Glutamatergic neuron (in vitro differentiated cells): ENCODE measurements around the gene FLT4. TPM values are rescaled to one million over a fixed set of nuclear protein-coding genes. Genes with fewer than 3 reads are reported as not detected.
A peak's percentile ranks its signal among the peaks of the same experiment; 100 is the strongest.

Experiments used
- DNase-seq: peaks from one replicate; pipeline ENCODE4 v3.0.0; 2022
- H3K27ac Mint-ChIP-seq: one replicate; pipeline ENCODE4 v1.8.0; 2020; ENCODE audit warnings: mild to moderate bottlenecking, mixed read lengths, inconsistent platforms; ENCODE audit not compliant: unreplicated experiment
- H3K27me3 Mint-ChIP-seq: one replicate; pipeline ENCODE4 v1.8.0; 2020; ENCODE audit warnings: mild to moderate bottlenecking, moderate library complexity, mixed read lengths, inconsistent platforms; ENCODE audit not compliant: unreplicated experiment
- H3K36me3 Mint-ChIP-seq: one replicate; pipeline ENCODE4 v1.8.0; 2020; ENCODE audit warnings: mild to moderate bottlenecking, mixed read lengths, inconsistent platforms; ENCODE audit not compliant: unreplicated experiment
- H3K4me1 Mint-ChIP-seq: one replicate; pipeline ENCODE4 v1.8.0; 2020; ENCODE audit warnings: mild to moderate bottlenecking, low read depth, mixed read lengths, inconsistent platforms; ENCODE audit not compliant: unreplicated experiment
- H3K4me3 Mint-ChIP-seq: one replicate; pipeline ENCODE4 v1.8.0; 2020; ENCODE audit warnings: mild to moderate bottlenecking, mixed read lengths, inconsistent platforms; ENCODE audit not compliant: unreplicated experiment
- H3K9me3 Mint-ChIP-seq: one replicate; pipeline ENCODE4 v1.8.0; 2020; ENCODE audit warnings: mild to moderate bottlenecking, moderate library complexity, mixed read lengths, inconsistent platforms; ENCODE audit not compliant: unreplicated experiment
- total RNA-seq: library from RNA; stranded (reverse); fragmentation: NEBNext Ultra II Directional; extraction: Animal tissue kit (Norgen Biotek cat#: 25700); gene quantifications from one replicate; pipeline ENCODE4 v1.2.1, GENCODE V29; 2021; ENCODE audit not compliant: unreplicated experiment
- TF ChIP-seq, protein P1 (sequence below): fragments of 200-600 bp; sonication (generic); IDR thresholded peaks from one replicate; pipeline ENCODE4 v1.5.0; 2021; ENCODE audit not compliant: partially characterized antibody, unreplicated experiment

The FLT4 gene
- total RNA-seq, 1 donor from 2014 or later, result 0.17 TPM

DNA sequence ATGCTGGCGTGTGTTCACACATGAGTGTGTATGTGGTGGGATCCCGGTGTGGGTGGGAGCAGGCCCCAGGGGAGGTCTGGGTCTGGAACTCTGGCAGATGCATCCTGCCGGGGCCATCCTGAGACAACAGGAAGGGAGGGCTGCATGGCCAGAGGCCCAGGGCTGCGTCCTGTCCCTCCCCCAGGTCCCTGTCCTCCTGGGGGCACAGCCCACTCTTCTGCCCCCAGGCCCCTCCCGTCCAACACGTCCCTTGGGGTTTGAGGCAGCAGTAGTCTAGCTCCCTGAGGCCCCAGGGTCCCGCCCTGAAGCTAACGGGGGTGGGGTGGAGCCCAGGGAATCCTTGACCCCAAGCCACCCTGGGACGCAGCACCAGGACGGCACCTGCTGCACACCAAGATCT lies 16.6 kb downstream of the FLT4 start:
- H3K27ac Mint-ChIP-seq, result no peak overlapping the region
- H3K9me3 Mint-ChIP-seq, result peaks cover 2% of the 10 kb centered on the region
- H3K4me3 Mint-ChIP-seq, result no peak overlapping the region
- no peaks in the 10 kb centered on the region for H3K36me3 Mint-ChIP-seq
- peaks cover 5% of the 10 kb centered on the region for H3K27me3 Mint-ChIP-seq
- DNase-seq, result peak; percentile 17
- peaks cover 4% of the 10 kb centered on the region for H3K4me1 Mint-ChIP-seq
- TF ChIP-seq, protein P1, sequence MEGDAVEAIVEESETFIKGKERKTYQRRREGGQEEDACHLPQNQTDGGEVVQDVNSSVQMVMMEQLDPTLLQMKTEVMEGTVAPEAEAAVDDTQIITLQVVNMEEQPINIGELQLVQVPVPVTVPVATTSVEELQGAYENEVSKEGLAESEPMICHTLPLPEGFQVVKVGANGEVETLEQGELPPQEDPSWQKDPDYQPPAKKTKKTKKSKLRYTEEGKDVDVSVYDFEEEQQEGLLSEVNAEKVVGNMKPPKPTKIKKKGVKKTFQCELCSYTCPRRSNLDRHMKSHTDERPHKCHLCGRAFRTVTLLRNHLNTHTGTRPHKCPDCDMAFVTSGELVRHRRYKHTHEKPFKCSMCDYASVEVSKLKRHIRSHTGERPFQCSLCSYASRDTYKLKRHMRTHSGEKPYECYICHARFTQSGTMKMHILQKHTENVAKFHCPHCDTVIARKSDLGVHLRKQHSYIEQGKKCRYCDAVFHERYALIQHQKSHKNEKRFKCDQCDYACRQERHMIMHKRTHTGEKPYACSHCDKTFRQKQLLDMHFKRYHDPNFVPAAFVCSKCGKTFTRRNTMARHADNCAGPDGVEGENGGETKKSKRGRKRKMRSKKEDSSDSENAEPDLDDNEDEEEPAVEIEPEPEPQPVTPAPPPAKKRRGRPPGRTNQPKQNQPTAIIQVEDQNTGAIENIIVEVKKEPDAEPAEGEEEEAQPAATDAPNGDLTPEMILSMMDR, result no peak

DNA sequence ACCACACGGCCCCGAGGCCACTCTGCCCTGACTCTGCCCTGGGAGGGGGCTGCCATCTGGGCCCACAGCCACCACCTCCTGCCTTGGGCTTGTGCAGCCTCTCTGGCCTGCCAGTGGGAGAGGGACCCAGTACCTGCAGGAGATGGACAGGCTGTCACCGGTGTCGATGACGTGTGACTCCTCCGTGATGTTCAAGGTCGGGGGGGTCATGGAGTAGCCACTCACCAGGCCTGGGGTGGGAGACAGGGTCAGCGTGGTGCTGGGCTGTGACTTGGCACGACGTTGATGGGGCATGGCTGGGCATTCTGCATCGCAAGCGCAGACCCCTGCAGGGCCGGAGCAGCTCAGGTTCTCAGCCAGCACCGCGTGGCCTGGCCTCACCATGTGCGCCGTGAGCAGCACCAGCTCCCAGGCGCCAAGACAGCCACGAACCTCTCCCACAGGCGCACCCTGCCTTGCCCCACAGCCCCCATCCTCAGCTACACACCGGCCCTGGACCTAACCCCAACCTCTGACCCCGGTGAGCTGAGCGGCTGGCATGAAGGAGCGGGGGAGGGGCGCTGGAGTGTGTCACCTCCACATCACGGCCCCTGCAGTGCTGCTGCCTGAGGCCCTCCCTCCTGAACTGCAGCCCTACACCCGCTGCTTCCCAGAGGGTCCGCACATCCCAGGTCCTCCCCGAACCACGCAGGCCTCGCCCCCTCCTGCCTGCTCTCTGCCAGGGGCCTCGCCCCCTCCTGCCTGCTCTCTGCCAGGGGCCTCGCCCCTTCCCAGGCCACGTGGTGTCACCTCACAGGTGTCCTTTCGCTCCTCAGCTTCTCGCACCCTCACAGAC lies 17.6 kb downstream of the FLT4 start:
- Mint-ChIP-seq H3K27me3 (peaks cover 3% of the 10 kb centered on the region), H3K4me1 (peaks cover 4% of the 10 kb centered on the region), H3K27ac (no peak overlapping the region), H3K4me3 (no peak overlapping the region), H3K36me3 (no peaks in the 10 kb centered on the region), H3K9me3 (peaks cover 2% of the 10 kb centered on the region)
- TF ChIP-seq, protein P1, result no peak
- peak; percentile 57 for DNase-seq

DNA sequence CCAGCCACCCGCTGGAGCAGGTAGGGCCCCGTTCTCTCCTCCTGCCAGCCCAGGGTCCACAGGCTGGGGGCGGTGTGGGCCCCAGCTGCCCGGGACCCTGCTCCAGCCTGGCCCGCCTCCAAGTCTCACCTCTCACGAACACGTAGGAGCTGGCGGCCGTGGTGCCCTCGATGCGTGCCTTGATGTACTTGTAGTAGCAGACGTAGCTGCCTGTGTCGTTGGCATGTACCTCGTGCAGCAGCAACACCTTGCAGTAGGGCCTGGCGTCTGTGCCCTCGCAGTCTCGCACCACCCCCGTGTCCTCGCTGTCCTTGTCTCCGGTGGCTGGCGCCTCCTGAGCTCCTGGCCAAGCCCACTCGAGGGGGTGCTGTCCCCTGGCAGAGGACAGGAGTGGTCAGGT lies 19.0 kb downstream of the FLT4 start:
- DNase-seq, result no peak
- H3K27ac Mint-ChIP-seq, result no peak overlapping the region
- H3K27me3 Mint-ChIP-seq, result peaks cover 2% of the 10 kb centered on the region
- peaks cover 4% of the 10 kb centered on the region for H3K4me1 Mint-ChIP-seq
- H3K36me3 Mint-ChIP-seq, result no peaks in the 10 kb centered on the region
- no peak overlapping the region for H3K4me3 Mint-ChIP-seq
- peaks cover 2% of the 10 kb centered on the region for H3K9me3 Mint-ChIP-seq
- TF ChIP-seq, protein P1, result no peak

DNA sequence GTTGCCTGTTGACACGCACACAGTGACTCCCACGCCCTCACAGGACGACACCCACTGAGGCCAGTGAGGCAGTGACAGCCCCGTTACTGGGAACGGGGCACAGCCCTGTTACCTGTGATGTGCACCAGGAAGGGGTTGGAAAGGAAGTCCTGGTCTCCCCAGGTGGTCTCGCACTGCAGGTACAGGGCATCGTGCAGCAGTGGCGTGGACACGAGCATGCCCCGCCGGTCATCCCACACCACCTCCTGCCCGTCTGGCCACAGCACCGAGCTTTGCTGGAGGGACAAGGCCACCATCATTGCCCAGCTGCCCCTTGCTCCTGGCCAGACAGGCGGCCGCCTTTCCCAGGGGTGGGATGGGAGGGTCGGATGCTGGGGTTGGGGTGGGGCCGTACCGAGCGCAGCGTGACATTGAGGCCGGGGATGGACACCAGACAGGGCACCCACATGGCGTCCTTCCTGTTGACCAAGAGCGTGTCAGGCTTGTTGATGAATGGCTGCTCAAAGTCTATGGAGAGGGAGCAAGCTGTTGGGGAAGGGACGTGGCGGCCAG lies 19.5 kb downstream of the FLT4 start:
- Mint-ChIP-seq H3K4me3 (no peak overlapping the region), H3K27me3 (peaks cover 2% of the 10 kb centered on the region), H3K9me3 (peaks cover 2% of the 10 kb centered on the region), H3K27ac (no peak overlapping the region), H3K36me3 (no peaks in the 10 kb centered on the region), H3K4me1 (peaks cover 4% of the 10 kb centered on the region)
- DNase-seq, result no peak
- TF ChIP-seq, protein P1, result no peak
